Glutamatergic neuron (in vitro differentiated cells): ENCODE results near the gene PPP1R9B. TPM values are rescaled to one million over a fixed set of nuclear protein-coding genes. Genes with fewer than 3 reads are reported as not detected.

ENCODE experiments used
- DNase-seq: peaks from one replicate; pipeline ENCODE4 v3.0.0; 2022
- H3K27ac Mint-ChIP-seq: one replicate; pipeline ENCODE4 v1.8.0; 2020; ENCODE audit warnings: mild to moderate bottlenecking, mixed read lengths, inconsistent platforms; ENCODE audit not compliant: unreplicated experiment
- H3K27me3 Mint-ChIP-seq: one replicate; pipeline ENCODE4 v1.8.0; 2020; ENCODE audit warnings: mild to moderate bottlenecking, moderate library complexity, mixed read lengths, inconsistent platforms; ENCODE audit not compliant: unreplicated experiment
- H3K36me3 Mint-ChIP-seq: one replicate; pipeline ENCODE4 v1.8.0; 2020; ENCODE audit warnings: mild to moderate bottlenecking, mixed read lengths, inconsistent platforms; ENCODE audit not compliant: unreplicated experiment
- H3K4me1 Mint-ChIP-seq: one replicate; pipeline ENCODE4 v1.8.0; 2020; ENCODE audit warnings: mild to moderate bottlenecking, low read depth, mixed read lengths, inconsistent platforms; ENCODE audit not compliant: unreplicated experiment
- H3K4me3 Mint-ChIP-seq: one replicate; pipeline ENCODE4 v1.8.0; 2020; ENCODE audit warnings: mild to moderate bottlenecking, mixed read lengths, inconsistent platforms; ENCODE audit not compliant: unreplicated experiment
- H3K9me3 Mint-ChIP-seq: one replicate; pipeline ENCODE4 v1.8.0; 2020; ENCODE audit warnings: mild to moderate bottlenecking, moderate library complexity, mixed read lengths, inconsistent platforms; ENCODE audit not compliant: unreplicated experiment
- CTCF ChIP-seq: fragments of 200-600 bp; sonication (generic); IDR thresholded peaks from one replicate; pipeline ENCODE4 v1.5.0; 2021; ENCODE audit not compliant: partially characterized antibody, unreplicated experiment
- total RNA-seq: library from RNA; stranded (reverse); fragmentation: NEBNext Ultra II Directional; extraction: Animal tissue kit (Norgen Biotek cat#: 25700); gene quantifications from one replicate; pipeline ENCODE4 v1.2.1, GENCODE V29; 2021; ENCODE audit not compliant: unreplicated experiment

The PPP1R9B gene
- total RNA-seq, 1 donor from 2014 or later: 74.0 TPM

- H3K4me3 Mint-ChIP-seq: no peak overlapping the region
- no peak for TF ChIP-seq CTCF
- peaks cover 7% of the 10 kb centered on the region for H3K9me3 Mint-ChIP-seq
Measured at GRCh38 chr17:50106393-50107131, 43.9 kb downstream of the PPP1R9B start.

DNA sequence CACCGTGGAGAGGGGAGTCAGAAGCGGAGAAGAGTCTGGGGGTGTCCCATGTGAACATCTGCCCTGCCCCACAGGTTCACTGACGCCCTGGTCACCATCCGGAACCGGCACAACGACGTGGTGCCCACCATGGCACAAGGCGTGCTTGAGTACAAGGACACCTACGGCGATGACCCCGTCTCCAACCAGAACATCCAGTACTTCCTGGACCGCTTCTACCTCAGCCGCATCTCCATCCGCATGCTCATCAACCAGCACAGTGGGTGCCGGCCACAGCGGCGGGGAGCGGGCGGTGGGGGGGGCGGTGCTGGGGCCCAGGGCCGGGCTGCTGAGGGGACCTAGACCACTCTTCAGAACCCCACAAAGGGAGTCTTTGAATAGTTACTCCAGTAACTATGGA, 44.7 kb downstream of the PPP1R9B start:
- Mint-ChIP-seq H3K9me3 (peaks cover 7% of the 10 kb centered on the region), H3K4me1 (peaks cover 23% of the 10 kb centered on the region), H3K4me3 (no peak overlapping the region), H3K36me3 (no peaks in the 10 kb centered on the region), H3K27me3 (peaks cover 13% of the 10 kb centered on the region), H3K27ac (no peak overlapping the region)
- no peak for DNase-seq
- no peak for TF ChIP-seq CTCF

More at GRCh38 chr17:50106393-50107131, 43.9 kb downstream of the PPP1R9B start:
- Mint-ChIP-seq H3K4me1 (peaks cover 23% of the 10 kb centered on the region), H3K36me3 (no peaks in the 10 kb centered on the region), H3K27ac (no peak overlapping the region), H3K27me3 (peaks cover 16% of the 10 kb centered on the region)
- no peak for DNase-seq

GRCh38 chr17:50103941-50104340, 46.5 kb downstream of the PPP1R9B start:
- Mint-ChIP-seq H3K36me3 (no peaks in the 10 kb centered on the region), H3K9me3 (peaks cover 10% of the 10 kb centered on the region), H3K27ac (peak overlapping the region; percentile 17), H3K4me3 (no peak overlapping the region), H3K4me1 (peaks cover 28% of the 10 kb centered on the region), H3K27me3 (peaks cover 12% of the 10 kb centered on the region)
- TF ChIP-seq CTCF: no peak
- no peak for DNase-seq

DNA sequence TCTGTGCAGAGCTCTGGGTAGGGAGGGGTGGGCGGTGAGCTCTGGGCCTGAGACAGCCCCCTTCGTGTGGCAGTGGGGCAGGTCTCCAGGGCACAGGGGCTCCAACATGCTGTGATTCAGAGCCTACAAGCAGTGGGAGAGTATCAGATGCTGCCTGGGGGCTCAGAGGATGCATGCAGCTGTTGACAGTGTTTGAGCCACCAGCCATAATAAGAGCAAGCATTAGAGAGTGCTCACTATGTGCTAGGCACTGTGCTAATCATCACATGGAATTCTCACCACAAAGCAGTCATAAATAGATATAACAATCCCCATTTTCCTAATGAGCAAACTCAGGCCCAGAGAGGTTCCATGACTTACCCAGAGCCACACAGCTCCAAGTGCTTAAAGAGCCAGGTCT, 47.2 kb downstream of the PPP1R9B start:
- H3K27me3 Mint-ChIP-seq: peaks cover 9% of the 10 kb centered on the region
- peaks cover 35% of the 10 kb centered on the region for H3K4me1 Mint-ChIP-seq
- H3K4me3 Mint-ChIP-seq: peak overlapping the region; percentile 73
- DNase-seq: no peak
- no peak for TF ChIP-seq CTCF
- H3K27ac Mint-ChIP-seq: peak overlapping the region; percentile 73
- H3K9me3 Mint-ChIP-seq: peaks cover 13% of the 10 kb centered on the region
- H3K36me3 Mint-ChIP-seq: no peaks in the 10 kb centered on the region
